Mesodermal cell (in vitro differentiated cells): ENCODE measurements around the gene GBGT1.
"Not testable (repeated sequence)": the region's sequence is repeated elsewhere in the genome, so short reads cannot be mapped to it uniquely, and the experiment has no call there.

Source experiments
- H3K27ac ChIP-seq: 2 replicates; pipeline ENCODE4 v1.7.0; 2013; ENCODE audit warnings: mild to moderate bottlenecking, low read depth, low read length, moderate library complexity; ENCODE audit not compliant: severe bottlenecking
- H3K36me3 ChIP-seq: 2 replicates; pipeline ENCODE4 v1.7.1; 2013; ENCODE audit warnings: mild to moderate bottlenecking, low read length, moderate library complexity; ENCODE audit not compliant: control insufficient read depth, insufficient read depth
- H3K4me1 ChIP-seq: one replicate; pipeline ENCODE4 v1.7.1; 2013; ENCODE audit warnings: mild to moderate bottlenecking, low read length; ENCODE audit not compliant: insufficient read depth, control insufficient read depth, poor library complexity, severe bottlenecking
- H3K4me3 ChIP-seq: 2 replicates; pipeline ENCODE4 v1.7.0; 2013; ENCODE audit warnings: low read length, control low read depth, mild to moderate bottlenecking; ENCODE audit not compliant: insufficient read depth, poor library complexity, severe bottlenecking; ENCODE audit errors: extremely low read depth
- H3K9me3 ChIP-seq: 2 replicates; pipeline ENCODE4 v1.7.1; 2013; ENCODE audit warnings: mild to moderate bottlenecking, low read length, moderate library complexity; ENCODE audit not compliant: control insufficient read depth
- WGBS, 2 experiments: methylation state at CpG; one replicate each; pipeline ENCODE4 v1.1.5; 2013; ENCODE audit warnings: missing lambda C conversion rate in 2 of 2; ENCODE audit not compliant: insufficient coverage in 2 of 2; 5-methylcytosine and 5-hydroxymethylcytosine counted together

The GBGT1 gene

GRCh38 chr9:133205481-133205887, 41.8 kb upstream of the GBGT1 start:
- H3K4me1 ChIP-seq, H3K36me3 ChIP-seq, H3K9me3 ChIP-seq, H3K27ac ChIP-seq, H3K4me3 ChIP-seq: not testable (repeated sequence)
- WGBS, 2 experiments = 75 to 77% methylated on average over 5 to 8 of the region's 14 CpGs

GRCh38 chr9:133204993-133205336, 41.3 kb upstream of the GBGT1 start:
- Histone ChIP-seq H3K9me3 (no peaks in the 10 kb centered on the region), H3K36me3 (no peaks in the 10 kb centered on the region), H3K4me1 (no peaks in the 10 kb centered on the region), H3K4me3 (no peak overlapping the region), H3K27ac (no peak overlapping the region)
- WGBS, 2 experiments = 80 to 83% methylated on average over 4 to 7 of the region's 8 CpGs

- no peaks in the 10 kb centered on the region for H3K36me3 ChIP-seq
- H3K9me3 ChIP-seq = no peaks in the 10 kb centered on the region
- H3K4me3 ChIP-seq = no peak overlapping the region
- H3K4me1 ChIP-seq = no peaks in the 10 kb centered on the region
- WGBS, 2 experiments = 84 to 90% methylated on average over 13 to 15 of the region's 17 CpGs
- no peak overlapping the region for H3K27ac ChIP-seq
These were observed 40.8 kb upstream of the GBGT1 start for GRCh38 chr9:133204335-133204992.

GRCh38 chr9:133203506-133204075, 39.9 kb upstream of the GBGT1 start:
- H3K27ac ChIP-seq = no peak overlapping the region
- no peaks in the 10 kb centered on the region for H3K4me1 ChIP-seq
- WGBS, 2 experiments = 77 to 80% methylated on average over 9 of the region's 10 CpGs
- H3K9me3 ChIP-seq = no peaks in the 10 kb centered on the region
- H3K4me3 ChIP-seq = no peak overlapping the region
- H3K36me3 ChIP-seq = no peaks in the 10 kb centered on the region

- Histone ChIP-seq H3K9me3 (no peaks in the 10 kb centered on the region), H3K36me3 (no peaks in the 10 kb centered on the region), H3K4me1 (no peaks in the 10 kb centered on the region), H3K4me3 (no peak overlapping the region), H3K27ac (no peak overlapping the region)
- 86 to 96% methylated on average over 9 of the region's 14 CpGs for WGBS, 2 experiments
These were observed 39.2 kb upstream of the GBGT1 start for GRCh38 chr9:133202688-133203453.

- Histone ChIP-seq H3K27ac (no peak overlapping the region), H3K36me3 (no peaks in the 10 kb centered on the region), H3K4me3 (no peak overlapping the region), H3K9me3 (no peaks in the 10 kb centered on the region), H3K4me1 (no peaks in the 10 kb centered on the region)
- WGBS, 2 experiments = 68 to 72% methylated on average over 10 to 11 of the region's 11 CpGs
These were observed 38.4 kb upstream of the GBGT1 start for GRCh38 chr9:133202145-133202513.

- H3K4me1 ChIP-seq = no peaks in the 10 kb centered on the region
These were observed 37.9 kb upstream of the GBGT1 start for GRCh38 chr9:133201424-133202144.

GRCh38 chr9:133200631-133201030, 36.9 kb upstream of the GBGT1 start:
- H3K36me3 ChIP-seq = no peaks in the 10 kb centered on the region
- no peaks in the 10 kb centered on the region for H3K4me1 ChIP-seq
- peaks cover under 1% of the 10 kb centered on the region for H3K9me3 ChIP-seq
- H3K27ac ChIP-seq = no peak overlapping the region
- WGBS, 2 experiments = 84% methylated on average over 13 of the region's 17 CpGs
- H3K4me3 ChIP-seq = no peak overlapping the region

More at GRCh38 chr9:133201424-133202144, 37.9 kb upstream of the GBGT1 start:
- Histone ChIP-seq H3K36me3 (no peaks in the 10 kb centered on the region), H3K27ac (no peak overlapping the region), H3K9me3 (no peaks in the 10 kb centered on the region), H3K4me3 (no peak overlapping the region)
- 82 to 83% methylated on average over 11 to 12 of the region's 13 CpGs for WGBS, 2 experiments

GRCh38 chr9:133199648-133200321, 36.1 kb upstream of the GBGT1 start:
- H3K36me3 ChIP-seq = no peaks in the 10 kb centered on the region
- peaks cover 7% of the 10 kb centered on the region for H3K9me3 ChIP-seq
- no peaks in the 10 kb centered on the region for H3K4me1 ChIP-seq
- WGBS, 2 experiments = 90 to 92% methylated on average over 41 to 44 of the region's 44 CpGs
- H3K27ac ChIP-seq = no peak overlapping the region
- no peak overlapping the region for H3K4me3 ChIP-seq

- Histone ChIP-seq H3K4me1 (no peaks in the 10 kb centered on the region), H3K4me3 (no peak overlapping the region), H3K9me3 (peaks cover 7% of the 10 kb centered on the region), H3K36me3 (no peaks in the 10 kb centered on the region), H3K27ac (no peak overlapping the region)
These were observed 31.3 kb upstream of the GBGT1 start for GRCh38 chr9:133195029-133195428.
